ENCODE measurements around the gene BTRC.

GRCh38 chr10:101535949-101536348 is 182.0 kb downstream of the BTRC start:
- TF ChIP-seq POLR2A (IDR thresholded peaks at IDR 0.05) = no peak
- TF ChIP-seq CTCF (IDR thresholded peaks at IDR 0.05) = no peak

Data from body of pancreas (tissue), 4 donors.